Thyroid gland (tissue), 4 donors: Measurements from ENCODE around the gene SPATS2L. TPM values are rescaled to one million over a fixed set of nuclear protein-coding genes. Genes with fewer than 3 reads are reported as not detected.

Experiments used
- DNase-seq, 2 donors: peaks; one replicate each; pipeline ENCODE4 v3.0.0-alpha.2; 2019
- H3K27ac ChIP-seq, 3 donors: fragments of 200-600 bp; sonication (generic); 1 replicate in 2 of 3; 2 replicates in 1 of 3; pipeline ENCODE4 v1.5.1; 2016 to 2019; ENCODE audit warnings: mild to moderate bottlenecking in 1 of 3, moderate library complexity in 1 of 3
- H3K27me3 ChIP-seq: fragments of 200-600 bp; sonication (generic); one replicate; pipeline ENCODE4 v1.5.1; 2019
- H3K36me3 ChIP-seq, 2 donors: fragments of 200-600 bp; sonication (generic); one replicate each; pipeline ENCODE4 v1.5.1; 2016 to 2019
- H3K4me1 ChIP-seq, 2 donors: fragments of 200-600 bp; sonication (generic); one replicate each; pipeline ENCODE4 v1.5.1; 2017 to 2019
- H3K4me3 ChIP-seq, 3 donors: fragments of 200-600 bp; sonication (generic); replicated peaks in 1 of 3; 1 replicate in 2 of 3; 2 replicates in 1 of 3; pipeline ENCODE4 v1.5.1; 2016; ENCODE audit warnings: mild to moderate bottlenecking in 1 of 3
- H3K9me3 ChIP-seq: fragments of 200-600 bp; sonication (generic); one replicate; pipeline ENCODE4 v1.5.1; 2017
- POLR2A ChIP-seq, 2 donors: fragments of 450-650 bp; IDR thresholded peaks; one replicate each; pipeline ENCODE4 v1.6.1; 2017; ENCODE audit warnings: antibody characterized with exemption in 2 of 2, mild to moderate bottlenecking in 2 of 2, moderate library complexity in 1 of 2
- WGBS, 2 donors: methylation state at CpG; one replicate each; pipeline ENCODE4 v1.1.5; 2017; 5-methylcytosine and 5-hydroxymethylcytosine counted together
- intact Hi-C: fragments of 100-400 bp; cut with DNase I; formaldehyde crosslinking; loops from one replicate; pipeline ENCODE4 v1.15.1; 2023
- total RNA-seq, 4 donors: library from RNA; depleted of rRNA; stranded (reverse); fragments of >200 nt; gene quantifications; one replicate each; pipeline ENCODE4 v1.2.3, GENCODE V29; 2016
- TF ChIP-seq, protein P1 (sequence below), 6 experiments: fragments of 200-600 bp in 3 of 6; fragments of 450-650 bp in 3 of 6; sonication (generic) in 3 of 6; IDR thresholded peaks; one replicate each; pipeline ENCODE4 v1.5.1; 2016 to 2019; ENCODE audit warnings: antibody characterized with exemption in 6 of 6, mild to moderate bottlenecking in 2 of 6, inconsistent platforms in 1 of 6, moderate library complexity in 1 of 6

Gene SPATS2L
- total RNA-seq, 4 donors from 2014 or later, result 41.7 to 101 (median 73.3) TPM

DNA sequence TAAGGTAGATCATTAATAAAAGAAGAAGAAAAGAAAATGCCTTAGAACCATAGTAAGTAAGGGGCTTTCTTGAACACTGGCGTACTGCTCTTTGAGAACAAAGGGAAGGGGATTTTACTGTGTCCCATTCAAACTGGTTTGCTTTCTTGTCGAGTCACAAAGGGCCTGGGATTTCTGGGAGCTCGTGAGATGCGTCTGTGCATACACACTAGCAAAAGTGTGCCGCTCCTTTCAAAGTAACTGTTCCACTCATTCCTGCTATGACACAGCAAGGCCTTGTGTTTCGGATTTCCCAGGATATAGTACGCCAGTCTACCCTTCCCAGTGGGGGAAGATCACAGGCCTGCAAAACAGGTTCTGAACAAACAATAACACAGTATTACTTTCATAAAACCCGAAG is 110.4 kb downstream of the SPATS2L start:
- Histone ChIP-seq H3K4me1 (no peaks in the 10 kb centered on the region), H3K36me3 (peaks cover 6 to 17% of the 10 kb centered on the region in 2 donors), H3K27me3 (no peaks in the 10 kb centered on the region), H3K9me3 (no peaks in the 10 kb centered on the region), H3K4me3 (no peak overlapping the region), H3K27ac (no peak overlapping the region)
- 88 to 90% methylated on average over 8 of the region's 8 CpGs for WGBS, 2 donors
- no peak for DNase-seq
- TF ChIP-seq POLR2A (IDR thresholded peaks at IDR 0.05), result no peak
- TF ChIP-seq, protein P1, sequence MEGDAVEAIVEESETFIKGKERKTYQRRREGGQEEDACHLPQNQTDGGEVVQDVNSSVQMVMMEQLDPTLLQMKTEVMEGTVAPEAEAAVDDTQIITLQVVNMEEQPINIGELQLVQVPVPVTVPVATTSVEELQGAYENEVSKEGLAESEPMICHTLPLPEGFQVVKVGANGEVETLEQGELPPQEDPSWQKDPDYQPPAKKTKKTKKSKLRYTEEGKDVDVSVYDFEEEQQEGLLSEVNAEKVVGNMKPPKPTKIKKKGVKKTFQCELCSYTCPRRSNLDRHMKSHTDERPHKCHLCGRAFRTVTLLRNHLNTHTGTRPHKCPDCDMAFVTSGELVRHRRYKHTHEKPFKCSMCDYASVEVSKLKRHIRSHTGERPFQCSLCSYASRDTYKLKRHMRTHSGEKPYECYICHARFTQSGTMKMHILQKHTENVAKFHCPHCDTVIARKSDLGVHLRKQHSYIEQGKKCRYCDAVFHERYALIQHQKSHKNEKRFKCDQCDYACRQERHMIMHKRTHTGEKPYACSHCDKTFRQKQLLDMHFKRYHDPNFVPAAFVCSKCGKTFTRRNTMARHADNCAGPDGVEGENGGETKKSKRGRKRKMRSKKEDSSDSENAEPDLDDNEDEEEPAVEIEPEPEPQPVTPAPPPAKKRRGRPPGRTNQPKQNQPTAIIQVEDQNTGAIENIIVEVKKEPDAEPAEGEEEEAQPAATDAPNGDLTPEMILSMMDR (IDR thresholded peaks at IDR 0.05), result no peak
- intact Hi-C loops, result no loop called here

DNA sequence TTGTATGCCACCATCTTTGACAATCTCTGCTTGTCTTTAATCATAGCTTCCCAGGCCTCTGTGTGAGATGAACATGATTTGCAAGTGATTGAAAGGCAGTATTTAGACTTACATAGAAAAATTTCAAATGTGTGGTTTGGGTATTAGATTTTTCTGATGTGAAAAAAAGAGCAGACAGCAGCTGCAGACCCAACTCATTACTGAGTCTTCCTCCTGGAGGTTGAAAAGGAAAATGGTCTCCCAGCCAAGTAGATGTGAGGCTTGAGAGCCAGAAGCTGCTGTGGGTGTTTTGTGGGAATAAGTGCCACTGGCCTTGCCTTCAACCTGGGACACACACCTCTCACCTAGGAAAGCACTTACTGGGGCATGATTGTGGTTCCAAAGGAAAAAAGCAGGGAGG is 110.9 kb downstream of the SPATS2L start:
- DNase-seq, result no peak
- H3K27ac ChIP-seq, result no peak overlapping the region
- no peaks in the 10 kb centered on the region for H3K4me1 ChIP-seq
- no peaks in the 10 kb centered on the region for H3K27me3 ChIP-seq
- TF ChIP-seq POLR2A (IDR thresholded peaks at IDR 0.05), result no peak
- TF ChIP-seq, protein P1 (IDR thresholded peaks at IDR 0.05), result no peak
- H3K4me3 ChIP-seq, result no peak overlapping the region
- H3K9me3 ChIP-seq, result no peaks in the 10 kb centered on the region
- intact Hi-C loops, result no loop called here
- H3K36me3 ChIP-seq, result peaks cover 6 to 17% of the 10 kb centered on the region in 2 donors

DNA sequence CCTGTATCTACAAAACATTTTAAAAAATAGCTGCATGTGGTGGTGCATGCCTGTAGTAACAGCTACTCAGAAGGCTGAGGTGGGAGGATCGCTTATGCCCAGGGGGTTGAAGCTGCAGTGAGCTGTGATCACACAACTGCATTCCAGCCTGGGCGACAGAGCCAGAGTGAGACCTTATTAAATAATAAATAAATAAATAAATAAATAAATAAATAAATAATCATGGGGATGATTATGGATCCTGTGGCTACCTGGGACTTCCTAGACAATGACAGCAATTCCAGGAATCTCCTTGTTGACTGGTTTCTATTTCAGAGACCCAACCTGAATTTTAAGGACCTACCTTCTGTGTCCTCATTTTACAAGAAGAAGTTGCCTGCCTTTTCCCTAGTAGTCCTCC is 111.9 kb downstream of the SPATS2L start:
- no peak overlapping the region for H3K4me3 ChIP-seq
- H3K9me3 ChIP-seq, result no peaks in the 10 kb centered on the region
- peaks cover 6 to 17% of the 10 kb centered on the region in 2 donors for H3K36me3 ChIP-seq
- WGBS, 2 donors, result 93 to 95% methylated on average over 2 of the region's 2 CpGs
- H3K27ac ChIP-seq, result no peak overlapping the region
- no peak for DNase-seq
- intact Hi-C loops, result no loop called here
- TF ChIP-seq, protein P1 (IDR thresholded peaks at IDR 0.05), result no peak
- TF ChIP-seq POLR2A (IDR thresholded peaks at IDR 0.05), result no peak
- H3K27me3 ChIP-seq, result no peaks in the 10 kb centered on the region
- H3K4me1 ChIP-seq, result no peaks in the 10 kb centered on the region

DNA sequence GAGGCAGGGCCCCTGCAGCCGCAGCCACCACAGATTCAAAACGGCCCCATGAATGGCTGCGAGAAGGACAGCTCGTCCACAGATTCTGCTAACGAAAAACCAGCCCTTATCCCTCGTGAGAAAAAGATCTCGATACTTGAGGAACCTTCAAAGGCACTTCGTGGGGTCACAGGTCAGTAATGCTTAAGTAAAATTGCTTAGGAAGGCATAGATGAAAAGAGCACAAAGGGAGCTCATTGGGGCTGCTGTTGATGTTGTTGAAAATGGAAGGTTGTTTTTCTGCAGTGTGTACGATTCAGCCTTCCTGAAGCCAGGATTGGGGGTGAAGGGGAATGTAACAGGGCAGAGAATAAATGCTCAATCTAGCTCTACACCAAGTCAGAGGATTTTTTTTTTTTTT is 112.8 kb downstream of the SPATS2L start:
- H3K27ac ChIP-seq, result no peak overlapping the region
- DNase-seq, result no peak
- no peaks in the 10 kb centered on the region for H3K4me1 ChIP-seq
- H3K9me3 ChIP-seq, result no peaks in the 10 kb centered on the region
- intact Hi-C loops, result no loop called here
- peaks cover 6 to 17% of the 10 kb centered on the region in 2 donors for H3K36me3 ChIP-seq
- H3K27me3 ChIP-seq, result no peaks in the 10 kb centered on the region
- H3K4me3 ChIP-seq, result no peak overlapping the region
- WGBS, 2 donors, result 75 to 79% methylated on average over 9 of the region's 9 CpGs
- TF ChIP-seq, protein P1 (IDR thresholded peaks at IDR 0.05), result no peak
- TF ChIP-seq POLR2A (IDR thresholded peaks at IDR 0.05), result no peak

DNA sequence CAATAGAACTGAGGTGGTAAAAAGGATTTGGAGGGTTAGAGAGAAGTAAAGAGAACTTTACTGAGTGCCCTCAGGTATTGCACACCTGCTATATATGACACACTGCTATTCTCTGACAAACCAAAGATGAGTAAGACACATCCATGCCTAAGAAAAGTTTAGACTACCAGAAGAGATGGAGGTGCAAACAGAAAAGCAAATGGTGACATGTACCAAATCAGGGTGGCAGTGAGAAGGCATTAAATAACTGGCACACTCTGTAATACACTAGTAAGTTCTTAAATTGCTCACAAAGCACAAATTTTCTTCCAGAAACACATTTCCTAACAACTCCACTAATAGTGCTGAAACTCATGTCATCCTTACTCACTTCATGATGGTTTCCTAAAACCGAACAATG is 114.8 kb downstream of the SPATS2L start:
- no peak for DNase-seq
- H3K27ac ChIP-seq, result no peak overlapping the region
- intact Hi-C loops, result no loop called here
- H3K4me3 ChIP-seq, result no peak overlapping the region
- no peaks in the 10 kb centered on the region for H3K27me3 ChIP-seq
- 97 to 98% methylated on average over 1 of the region's 1 CpG for WGBS, 2 donors
- H3K4me1 ChIP-seq, result no peaks in the 10 kb centered on the region
- H3K9me3 ChIP-seq, result no peaks in the 10 kb centered on the region
- TF ChIP-seq, protein P1 (IDR thresholded peaks at IDR 0.05), result no peak
- no peak for TF ChIP-seq POLR2A (IDR thresholded peaks at IDR 0.05)
- H3K36me3 ChIP-seq, result peaks cover 6 to 17% of the 10 kb centered on the region in 2 donors
